ACHN (cell line): Measurements from ENCODE around the gene HOTAIR.

ENCODE experiments used
- DNase-seq: peaks from one replicate; pipeline ENCODE4 v3.0.0-alpha.2; 2015
- in situ Hi-C: cut with HindIII; loops from 2 replicates; pipeline ENCODE4 v1.10.0; 2017; ENCODE audit warnings: low sequenced_read_pairs, low pct_ligation_motif_present, low pct_unique_long_range_greater_than_20kb

Gene HOTAIR

DNA sequence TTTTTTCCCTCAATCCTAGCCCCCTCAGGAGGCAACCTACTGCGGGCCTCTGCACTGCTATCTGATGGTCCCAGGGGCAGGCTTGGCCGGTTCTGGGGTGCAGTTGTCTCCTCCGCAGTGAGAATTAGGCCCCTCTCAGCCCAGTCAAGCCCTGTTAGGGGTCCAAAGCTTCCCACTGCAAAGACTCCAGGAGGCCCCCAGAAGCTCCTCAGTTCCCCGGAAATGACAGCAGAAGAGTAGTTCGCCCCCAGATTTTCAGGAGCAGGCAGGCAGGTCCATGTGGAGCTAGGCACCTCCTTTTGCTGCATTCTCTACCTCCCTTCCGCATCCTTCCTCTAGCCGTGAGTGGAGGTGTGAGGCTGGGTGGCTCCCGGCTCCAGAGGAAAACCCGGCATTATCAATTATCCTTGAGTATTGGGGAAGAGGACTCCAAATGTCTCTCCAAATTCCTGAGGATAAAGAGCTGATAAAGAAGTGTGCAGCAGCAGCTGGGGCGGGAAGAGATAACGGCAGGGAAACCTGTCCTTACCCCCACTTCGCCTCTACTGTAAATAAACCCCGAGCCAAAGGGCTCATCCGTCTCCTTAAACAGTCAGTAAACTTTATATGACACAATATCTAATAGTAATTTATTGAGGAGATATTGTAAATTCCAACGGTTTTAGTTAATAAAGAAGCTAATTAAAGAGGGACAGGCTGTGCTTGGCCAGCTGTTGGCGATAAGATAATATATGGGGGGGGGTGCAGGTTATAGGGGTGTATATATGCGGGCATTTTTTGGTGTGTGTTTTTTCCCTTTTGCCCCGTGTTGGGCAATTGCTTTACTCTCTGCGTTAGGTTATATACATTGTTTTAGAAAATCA lies 20.7 kb downstream of the HOTAIR start:
- in situ Hi-C loops: no loop called here
- no peak for DNase-seq

DNA sequence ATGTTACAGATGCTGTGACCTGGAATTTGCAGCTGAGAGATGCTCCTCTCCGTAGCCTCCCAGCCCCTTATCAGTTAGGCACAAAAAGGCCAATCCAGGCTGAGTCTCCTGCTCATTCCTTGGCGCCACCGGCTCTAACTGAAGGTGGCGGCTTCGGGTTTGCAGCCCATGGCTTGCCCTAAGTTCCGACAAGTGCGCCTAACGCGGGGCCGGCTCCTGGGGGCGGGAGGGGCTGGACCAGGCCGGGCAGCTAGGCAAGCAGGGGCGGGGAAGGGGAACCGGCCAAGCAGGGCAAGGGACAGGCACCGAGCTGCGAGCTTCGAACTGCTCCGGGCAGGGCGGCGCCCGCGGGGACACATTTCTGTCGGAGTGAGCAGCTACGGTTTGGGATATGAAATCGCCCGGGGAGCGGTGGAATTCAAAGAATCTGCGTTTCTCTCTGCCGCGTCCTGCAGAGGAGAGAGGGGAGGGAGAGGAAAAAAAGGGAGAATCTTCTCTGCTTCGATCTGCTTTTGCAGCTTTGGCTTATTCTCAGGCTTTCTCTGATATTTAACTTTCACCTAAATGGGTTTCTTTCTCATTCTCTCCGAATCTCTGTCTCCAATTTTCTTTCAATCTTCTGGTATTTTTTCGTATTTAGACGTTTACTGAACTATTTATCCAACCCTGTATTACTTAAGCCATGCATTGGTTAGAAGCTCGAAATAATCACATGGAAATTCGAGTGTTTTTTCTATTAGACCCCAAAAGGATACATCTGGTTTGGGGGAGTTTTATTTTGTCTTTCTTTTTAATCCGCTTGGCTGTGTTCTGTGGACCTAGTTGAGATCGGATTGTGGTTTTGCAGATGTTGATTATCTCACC lies 21.7 kb downstream of the HOTAIR start:
- in situ Hi-C loops: no loop called here
- peak; percentile 54 for DNase-seq

DNA sequence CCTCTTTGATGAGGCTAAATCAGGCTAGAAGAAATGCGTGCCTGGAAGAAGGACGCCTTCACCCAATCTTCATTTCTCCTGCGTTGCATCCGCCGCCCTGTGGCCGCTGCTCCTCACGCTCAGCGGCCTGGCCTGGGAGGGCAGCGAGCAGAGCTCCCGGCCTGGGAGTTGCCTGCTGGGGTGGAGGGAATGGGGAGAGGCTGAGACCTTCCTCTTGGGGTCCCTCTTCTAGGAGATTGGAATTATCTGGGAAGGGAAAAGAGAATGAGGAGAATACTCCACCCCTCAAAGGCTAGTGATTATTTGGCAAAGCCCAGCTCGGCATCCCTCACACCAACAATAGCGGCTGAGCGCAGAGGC lies 22.4 kb downstream of the HOTAIR start:
- no peak for DNase-seq
- in situ Hi-C loops: no loop called here

GRCh38 chr12:53951577-53952334 lies 23.0 kb downstream of the HOTAIR start:
- in situ Hi-C loops: no loop called here
- DNase-seq: no peak

DNA sequence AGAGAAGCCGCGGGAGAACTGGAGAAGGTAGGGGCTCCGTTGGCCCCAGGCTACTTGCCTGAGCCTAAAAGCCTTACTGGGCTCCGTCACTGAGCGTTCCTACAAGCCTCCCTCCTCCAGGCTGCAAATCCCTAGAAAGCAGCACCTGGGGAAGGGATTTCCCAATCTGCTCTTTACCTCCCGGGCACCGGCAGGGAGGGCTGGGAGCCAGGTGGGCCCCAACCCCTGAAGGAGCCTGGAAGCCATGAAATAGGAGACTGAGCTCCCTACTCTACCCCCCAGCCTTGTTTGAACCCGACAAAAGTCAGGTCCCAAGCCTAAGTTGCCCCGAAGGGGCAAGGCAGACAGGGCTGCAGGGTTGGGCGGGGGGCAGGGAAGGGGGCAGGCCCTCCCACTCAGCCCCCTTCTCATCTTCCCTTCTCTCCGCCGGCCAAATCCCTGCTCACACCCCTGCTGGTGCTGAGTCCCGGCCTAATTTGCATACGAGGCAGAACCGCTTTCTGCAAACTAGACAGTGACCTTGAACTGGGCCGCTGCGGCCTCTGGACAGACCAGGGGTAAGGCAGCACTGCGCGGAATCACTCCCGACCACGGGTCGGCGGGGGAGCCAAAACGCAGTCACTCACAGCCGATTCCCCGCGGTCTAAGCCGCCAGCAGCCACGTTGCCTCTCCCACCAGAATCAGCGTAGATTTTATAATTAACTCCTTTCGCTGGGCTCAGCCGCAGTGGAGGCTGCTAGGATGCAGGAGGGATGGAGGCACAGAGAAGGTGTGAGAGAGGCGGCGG lies 23.8 kb downstream of the HOTAIR start:
- in situ Hi-C loops: no loop called here
- DNase-seq: no peak

GRCh38 chr12:53950437-53950773 lies 24.3 kb downstream of the HOTAIR start:
- in situ Hi-C loops: no loop called here
- DNase-seq: no peak

DNA sequence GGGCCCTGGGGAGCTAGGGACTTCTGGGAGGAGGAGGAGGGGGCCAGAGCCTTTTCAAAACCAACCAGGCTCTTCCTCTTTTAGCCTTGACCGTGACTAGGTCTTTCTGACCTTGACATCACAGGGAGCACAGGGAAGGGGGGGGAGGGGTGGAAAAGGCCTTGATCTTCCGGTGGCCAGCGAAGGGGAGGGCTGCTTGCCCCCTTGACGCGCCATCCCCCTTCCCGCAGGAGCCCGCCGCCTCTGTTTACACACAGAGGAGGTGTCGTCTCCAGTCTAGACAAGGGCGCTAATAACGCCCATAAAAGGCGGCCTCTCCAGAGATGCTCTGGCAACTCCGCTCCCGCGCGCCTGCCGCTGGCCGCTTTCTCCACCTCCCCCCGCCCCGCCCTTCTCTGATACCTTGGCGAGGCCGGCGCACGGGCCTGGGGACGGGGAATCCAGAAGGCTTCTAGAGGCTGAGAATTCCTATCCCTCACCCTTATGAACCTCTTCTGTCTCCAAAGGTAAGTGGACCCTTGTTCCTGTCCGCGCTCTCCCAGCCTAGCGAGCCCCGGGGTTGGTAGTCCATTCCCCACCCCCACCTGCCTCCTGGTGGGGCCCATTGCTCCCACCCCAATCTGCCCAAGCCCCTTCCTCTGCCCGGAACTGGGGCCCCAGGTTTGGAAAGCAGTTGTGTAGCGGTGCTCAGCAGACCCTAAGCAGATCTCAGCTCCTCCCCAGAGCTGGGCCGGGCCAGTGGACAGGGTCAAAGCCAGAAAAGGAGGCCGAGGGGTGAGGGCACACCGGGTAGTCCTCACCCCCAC lies 24.9 kb downstream of the HOTAIR start:
- in situ Hi-C loops: no loop called here
- no peak for DNase-seq

DNA sequence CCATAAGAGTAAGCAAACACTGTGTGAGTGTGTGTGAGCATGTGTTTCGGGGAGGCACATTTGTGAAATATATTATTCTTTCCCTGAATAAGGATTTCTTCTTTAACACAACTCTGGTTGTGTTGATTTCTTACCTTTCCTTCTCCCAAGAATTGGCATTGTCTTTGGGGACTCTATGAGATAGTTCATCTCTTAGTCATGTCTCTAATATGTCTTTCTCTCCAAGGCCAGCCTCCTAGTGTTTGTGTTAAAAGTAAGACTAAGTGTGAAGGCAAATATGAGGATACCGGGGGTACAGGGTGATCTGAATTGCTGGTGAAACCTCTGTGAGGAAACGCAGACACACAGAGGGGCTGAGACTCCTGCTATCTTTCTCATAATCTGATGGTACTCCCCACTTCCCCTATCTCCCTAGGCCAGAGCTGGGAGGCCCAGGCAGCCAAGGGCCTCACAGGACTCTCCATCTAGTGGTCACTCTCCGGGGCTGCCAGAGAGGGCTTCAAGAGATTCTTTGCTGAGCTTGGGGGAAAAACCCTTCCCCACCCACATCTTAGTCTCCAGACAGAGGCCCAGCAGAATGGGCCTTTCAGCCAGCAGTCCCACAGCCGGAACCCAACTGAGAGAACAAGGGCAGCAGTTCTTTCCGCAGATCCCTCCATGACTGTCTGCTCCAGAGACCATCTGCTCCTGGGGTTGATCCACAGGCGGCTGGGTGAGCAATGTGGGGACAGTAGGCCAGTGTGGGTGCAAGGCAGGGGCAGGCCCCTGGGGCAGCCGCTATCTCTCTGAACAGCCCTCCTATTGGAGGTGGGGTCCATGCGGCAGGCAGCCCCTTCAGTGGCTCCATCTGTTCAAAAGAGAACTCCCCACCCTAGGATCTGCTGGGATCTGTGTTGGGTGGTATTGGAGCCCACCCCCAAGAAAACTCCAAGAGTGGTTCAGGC lies 25.8 kb downstream of the HOTAIR start:
- in situ Hi-C loops: no loop called here

DNA sequence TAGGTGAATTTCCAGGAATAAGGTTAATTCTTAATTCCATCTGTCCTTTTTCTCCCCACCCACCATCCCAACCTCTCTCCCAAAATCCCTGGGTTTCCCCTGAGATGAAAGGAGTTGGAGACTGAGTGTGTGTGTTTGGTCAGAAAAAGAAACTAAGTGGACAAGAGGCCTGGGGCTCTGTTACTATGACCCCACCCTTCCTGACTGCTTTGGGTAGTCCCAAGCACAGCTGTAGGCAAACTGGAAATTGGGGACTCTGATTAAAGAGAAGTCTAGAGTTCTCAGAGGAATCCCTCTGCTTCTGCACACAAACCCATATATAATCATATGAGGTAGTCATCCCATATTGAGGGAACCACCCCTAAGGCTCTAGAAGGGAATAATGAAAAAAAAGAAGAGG lies 27.0 kb downstream of the HOTAIR start:
- no peak for DNase-seq
- in situ Hi-C loops: no loop called here

More for the DNA sequence above, 25.8 kb downstream of the HOTAIR start:
- DNase-seq: no peak

DNA sequence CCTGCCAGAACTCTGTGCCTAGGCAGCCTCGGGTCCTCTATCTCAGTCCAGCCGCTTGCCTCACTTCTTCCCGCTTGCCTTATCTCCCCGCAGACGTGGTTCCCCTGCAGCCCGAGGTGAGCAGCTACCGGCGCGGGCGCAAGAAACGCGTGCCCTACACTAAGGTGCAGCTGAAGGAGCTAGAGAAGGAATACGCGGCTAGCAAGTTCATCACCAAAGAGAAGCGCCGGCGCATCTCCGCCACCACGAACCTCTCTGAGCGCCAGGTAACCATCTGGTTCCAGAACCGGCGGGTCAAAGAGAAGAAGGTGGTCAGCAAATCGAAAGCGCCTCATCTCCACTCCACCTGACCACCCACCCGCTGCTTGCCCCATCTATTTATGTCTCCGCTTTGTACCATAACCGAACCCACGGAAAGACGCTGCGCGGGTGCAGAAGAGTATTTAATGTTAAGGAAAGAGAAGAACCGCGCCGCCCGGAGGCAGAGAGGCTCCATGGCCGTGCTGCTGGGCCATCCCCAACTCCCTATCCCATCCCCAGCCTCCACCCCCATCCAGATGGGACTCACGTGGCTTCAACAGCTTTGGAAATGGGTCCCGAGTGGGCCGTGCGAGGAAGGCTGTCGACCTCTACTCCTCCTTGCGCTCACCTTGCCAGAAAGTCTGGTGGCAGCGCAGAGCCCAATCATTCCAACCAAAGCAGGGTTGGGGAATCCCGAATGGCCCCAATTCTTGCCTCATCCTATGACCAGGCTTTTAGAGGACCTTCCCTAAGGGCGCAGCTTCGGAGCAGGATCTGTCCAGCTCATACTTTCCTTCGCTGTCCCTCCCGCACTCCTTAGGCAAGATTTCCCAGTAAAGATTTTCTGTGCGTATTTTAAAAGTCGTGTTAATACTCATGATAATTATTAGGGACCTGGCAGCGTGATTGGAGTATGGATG lies 29.6 kb downstream of the HOTAIR start:
- in situ Hi-C loops: no loop called here
- DNase-seq: no peak

DNA sequence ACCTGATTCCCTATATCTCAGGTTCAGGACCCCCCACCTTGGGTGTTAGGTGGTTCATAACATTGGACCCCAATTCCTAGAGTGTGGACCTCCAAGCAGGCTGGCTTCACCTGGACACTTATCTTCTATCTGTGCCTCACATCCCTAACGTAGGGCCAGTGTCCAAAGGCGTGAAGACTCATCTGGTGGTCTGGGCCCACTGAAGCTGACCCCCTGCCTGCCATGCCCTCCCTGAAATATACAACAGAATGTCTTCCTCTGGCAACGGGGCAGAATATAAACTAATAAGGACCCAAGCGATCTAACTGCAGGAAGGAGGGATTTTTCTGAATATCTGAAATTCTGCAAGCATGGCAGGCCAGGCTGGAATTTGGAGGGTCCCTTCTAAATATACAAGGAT lies 30.5 kb downstream of the HOTAIR start:
- in situ Hi-C loops: no loop called here
- DNase-seq: no peak

- in situ Hi-C loops: no loop called here
- DNase-seq: no peak
Measured at GRCh38 chr12:53942467-53942997, 32.2 kb downstream of the HOTAIR start.

DNA sequence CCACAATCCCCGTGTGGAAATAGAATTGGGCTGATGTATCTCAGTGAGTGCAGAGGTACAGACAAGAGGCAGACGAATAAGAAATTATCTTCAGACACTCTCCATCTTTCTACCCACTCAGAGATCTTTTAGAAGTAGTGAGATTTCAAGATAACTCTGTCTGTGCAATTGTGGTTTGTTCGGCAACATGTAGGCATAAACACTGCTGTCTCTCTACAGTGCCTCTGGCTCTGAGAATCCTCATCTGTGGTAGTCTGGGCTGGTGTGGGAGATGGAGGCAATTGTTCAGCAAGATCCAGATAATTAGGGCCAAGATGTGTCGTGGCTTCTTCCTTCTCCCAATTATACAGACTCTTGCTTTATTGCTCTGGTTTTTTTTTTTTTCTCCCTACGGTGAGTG lies 33.0 kb downstream of the HOTAIR start:
- no peak for DNase-seq
- in situ Hi-C loops: no loop called here

DNA sequence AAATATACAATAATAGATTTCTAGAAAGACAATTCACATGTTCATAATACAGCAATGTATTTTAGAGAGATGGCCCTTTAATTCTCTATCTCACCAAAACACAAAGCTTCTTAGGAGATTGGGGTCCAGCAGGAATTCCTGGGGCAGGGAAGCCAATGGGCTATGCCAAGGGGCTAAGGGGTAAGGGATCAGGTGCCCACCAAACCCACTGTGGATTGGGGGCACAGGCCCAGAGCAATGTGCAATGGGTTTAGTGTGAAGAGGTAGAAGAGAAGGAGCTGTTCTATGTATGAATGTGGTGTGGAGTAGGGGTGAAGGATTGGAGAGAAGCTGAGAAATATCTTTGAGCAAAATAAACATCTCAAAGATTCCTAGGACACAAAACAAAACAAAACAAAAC lies 33.6 kb downstream of the HOTAIR start:
- DNase-seq: no peak
- in situ Hi-C loops: no loop called here

- in situ Hi-C loops: no loop called here
- no peak for DNase-seq
Measured at GRCh38 chr12:53940443-53941014, 34.2 kb downstream of the HOTAIR start.
